ENCODE data around the gene TMEM150B. TPM values are rescaled to one million over a fixed set of nuclear protein-coding genes. Genes with fewer than 3 reads are reported as not detected.

The TMEM150B gene
- total RNA-seq, 1 experiment from 2014 or later: not detected

GRCh38 chr19:55315956-55316525, 9.1 kb downstream of the TMEM150B start:
- H3K4me1 Mint-ChIP-seq (ENCODE audit: low read depth, unreplicated experiment): no peaks in the 10 kb centered on the region
- H3K27me3 Mint-ChIP-seq (ENCODE audit: unreplicated experiment): peaks cover 2% of the 10 kb centered on the region
- DNase-seq: no peak
- H3K4me3 Mint-ChIP-seq (ENCODE audit: low read depth, unreplicated experiment): no peak overlapping the region
- no peaks in the 10 kb centered on the region for H3K9me3 Mint-ChIP-seq (ENCODE audit: low read depth, unreplicated experiment)
- CTCF ChIA-PET: no interaction called here
- no peaks in the 10 kb centered on the region for H3K36me3 Mint-ChIP-seq (ENCODE audit: insufficient read depth, unreplicated experiment)
- TF ChIP-seq CTCF (IDR thresholded peaks at IDR 0.05; ENCODE audit: unreplicated experiment): no peak
- no TSS peak for BruUV-seq (replicated peaks)
- intact Hi-C loops (cut with micrococcal nuclease; ENCODE audit: unreplicated experiment): no loop called here
- H3K27ac Mint-ChIP-seq (ENCODE audit: unreplicated experiment): no peak overlapping the region

- Mint-ChIP-seq H3K4me3 (ENCODE audit: low read depth, unreplicated experiment) (no peak overlapping the region), H3K27me3 (ENCODE audit: unreplicated experiment) (no peaks in the 10 kb centered on the region), H3K36me3 (ENCODE audit: insufficient read depth, unreplicated experiment) (no peaks in the 10 kb centered on the region), H3K27ac (ENCODE audit: unreplicated experiment) (no peak overlapping the region), H3K4me1 (ENCODE audit: low read depth, unreplicated experiment) (no peaks in the 10 kb centered on the region), H3K9me3 (ENCODE audit: low read depth, unreplicated experiment) (no peaks in the 10 kb centered on the region)
- CTCF ChIA-PET: no interaction called here
- DNase-seq: no peak
- intact Hi-C loops (cut with micrococcal nuclease; ENCODE audit: unreplicated experiment): no loop called here
- no peak for TF ChIP-seq CTCF (IDR thresholded peaks at IDR 0.05; ENCODE audit: unreplicated experiment)
- no TSS peak for BruUV-seq (replicated peaks)
Observed at GRCh38 chr19:55314396-55314795, 10.7 kb downstream of the TMEM150B start.

- H3K4me1 Mint-ChIP-seq (ENCODE audit: low read depth, unreplicated experiment): no peaks in the 10 kb centered on the region
- DNase-seq: no peak
- H3K27ac Mint-ChIP-seq (ENCODE audit: unreplicated experiment): no peak overlapping the region
- H3K36me3 Mint-ChIP-seq (ENCODE audit: insufficient read depth, unreplicated experiment): no peaks in the 10 kb centered on the region
- TF ChIP-seq CTCF (IDR thresholded peaks at IDR 0.05; ENCODE audit: unreplicated experiment): no peak
- no peak overlapping the region for H3K4me3 Mint-ChIP-seq (ENCODE audit: low read depth, unreplicated experiment)
- no TSS peak for BruUV-seq (replicated peaks)
- intact Hi-C loops (cut with micrococcal nuclease; ENCODE audit: unreplicated experiment): no loop called here
- CTCF ChIA-PET: no interaction called here
- H3K27me3 Mint-ChIP-seq (ENCODE audit: unreplicated experiment): no peaks in the 10 kb centered on the region
- H3K9me3 Mint-ChIP-seq (ENCODE audit: low read depth, unreplicated experiment): no peaks in the 10 kb centered on the region
Observed at GRCh38 chr19:55312621-55313512, 12.3 kb downstream of the TMEM150B start.

- H3K9me3 Mint-ChIP-seq (ENCODE audit: low read depth, unreplicated experiment): no peaks in the 10 kb centered on the region
- no peaks in the 10 kb centered on the region for H3K27me3 Mint-ChIP-seq (ENCODE audit: unreplicated experiment)
- no peak for TF ChIP-seq CTCF (IDR thresholded peaks at IDR 0.05; ENCODE audit: unreplicated experiment)
- CTCF ChIA-PET: no interaction called here
- intact Hi-C loops (cut with micrococcal nuclease; ENCODE audit: unreplicated experiment): no loop called here
- no peaks in the 10 kb centered on the region for H3K4me1 Mint-ChIP-seq (ENCODE audit: low read depth, unreplicated experiment)
- H3K36me3 Mint-ChIP-seq (ENCODE audit: insufficient read depth, unreplicated experiment): no peaks in the 10 kb centered on the region
- no TSS peak for BruUV-seq (replicated peaks)
- DNase-seq: no peak
- H3K4me3 Mint-ChIP-seq (ENCODE audit: low read depth, unreplicated experiment): no peak overlapping the region
- no peak overlapping the region for H3K27ac Mint-ChIP-seq (ENCODE audit: unreplicated experiment)
Observed at GRCh38 chr19:55311797-55312196, 13.3 kb downstream of the TMEM150B start.

Data from Calu3 (cell line).